HepG2 (cell line): ENCODE measurements around the gene HAPLN1. TPM values are rescaled to one million over a fixed set of nuclear protein-coding genes. Genes with fewer than 3 reads are reported as not detected.

Source experiments
- CBX1 ChIP-seq: IDR thresholded peaks from one replicate; pipeline ENCODE4 v1.6.1; 2016; ENCODE audit warnings: antibody characterized with exemption, low read depth
- CREB1 ChIP-seq, 2 experiments: fragments of 450-650 bp in 1 of 2; IDR thresholded peaks; 2 replicates each; pipeline ENCODE4 v1.6.1; 2016 to 2017; ENCODE audit warnings: control low read depth in 1 of 2, mild to moderate bottlenecking in 1 of 2, missing compliant biosample characterization in 1 of 2, missing genetic modification characterization in 1 of 2
- CTCF ChIP-seq: sonication (generic); formaldehyde crosslinking; IDR thresholded peaks from 2 replicates; pipeline ENCODE4 v1.5.0; 2020; ENCODE audit warnings: mild to moderate bottlenecking, missing genetic modification reagents, moderate library complexity
- HES4 ChIP-seq: sonication (generic); formaldehyde crosslinking; IDR thresholded peaks from 2 replicates; pipeline ENCODE4 v1.9.0; 2021; ENCODE audit warnings: mild to moderate bottlenecking, missing genetic modification reagents, borderline replicate concordance
- PPARG ChIP-seq: conservative IDR thresholded peaks from 2 replicates; pipeline ENCODE4 v1.6.1; 2016; ENCODE audit warnings: missing biosample characterization, missing genetic modification reagents
- SSRP1 ChIP-seq: IDR thresholded peaks from 2 replicates; pipeline ENCODE4 v1.6.1; 2016; ENCODE audit warnings: control low read depth
- ZBTB4 ChIP-seq: sonication (generic); formaldehyde crosslinking; IDR thresholded peaks from 2 replicates; pipeline ENCODE4 v1.4.0; 2020; ENCODE audit warnings: missing genetic modification reagents, mild to moderate bottlenecking, borderline replicate concordance
- ZNF142 ChIP-seq: sonication (generic); formaldehyde crosslinking; IDR thresholded peaks from 2 replicates; pipeline ENCODE4 v1.4.0; 2020; ENCODE audit warnings: missing genetic modification reagents
- ZNF350 ChIP-seq: sonication (generic); formaldehyde crosslinking; IDR thresholded peaks from 2 replicates; pipeline ENCODE4 v1.4.0; 2020; ENCODE audit warnings: mild to moderate bottlenecking, low read depth, missing genetic modification reagents, borderline replicate concordance
- ZNF75D ChIP-seq: sonication (generic); formaldehyde crosslinking; IDR thresholded peaks from 2 replicates; pipeline ENCODE4 v1.8.1; 2023; ENCODE audit warnings: missing genetic modification reagents, mild to moderate bottlenecking, borderline replicate concordance
- ZSCAN20 ChIP-seq: sonication (generic); formaldehyde crosslinking; IDR thresholded peaks from 2 replicates; pipeline ENCODE4 v1.4.0; 2020; ENCODE audit warnings: missing genetic modification reagents, mild to moderate bottlenecking, borderline replicate concordance
- polyA plus RNA-seq, 8 experiments: library from polyadenylated mRNA; depleted of rRNA in 3 of 8; stranded (reverse) in 7 of 8; unstranded in 1 of 8; fragments of >200 nt; fragmentation: Illumina TruSeq in 4 of 8; extraction: Trizol in 4 of 8; gene quantifications; 2 replicates each; pipeline versions ENCODE4 v1.2.1 to v1.2.3, GENCODE V29; 2011 to 2016; ENCODE audit warnings: low read depth in 4 of 8, missing spikeins in 1 of 8, mixed read lengths in 1 of 8; ENCODE audit not compliant: insufficient read depth in 1 of 8
- total RNA-seq, 5 experiments: library from RNA; depleted of rRNA; stranded (reverse); fragments of >200 nt; fragmentation: Illumina TruSeq; extraction: Trizol; gene quantifications; 2 replicates each; pipeline ENCODE4 v1.2.3, GENCODE V29; 2016; ENCODE audit warnings: low read depth in 1 of 5
- TF ChIP-seq, protein P1 (sequence below), 2 experiments: sonication (generic) in 1 of 2; formaldehyde crosslinking in 1 of 2; IDR thresholded peaks; 2 replicates each; pipeline versions ENCODE4 v1.5.1 to v1.6.1; 2011 to 2020; ENCODE audit warnings: borderline replicate concordance in 1 of 2, low read depth in 1 of 2, low read length in 1 of 2, mild to moderate bottlenecking in 1 of 2, missing genetic modification reagents in 1 of 2, moderate library complexity in 1 of 2

HAPLN1 gene
- total and polyA plus RNA-seq, 2 of the 13 experiments (the other 11 are each of a cell fraction or from before 2014, with no cell fraction given): not detected

DNA sequence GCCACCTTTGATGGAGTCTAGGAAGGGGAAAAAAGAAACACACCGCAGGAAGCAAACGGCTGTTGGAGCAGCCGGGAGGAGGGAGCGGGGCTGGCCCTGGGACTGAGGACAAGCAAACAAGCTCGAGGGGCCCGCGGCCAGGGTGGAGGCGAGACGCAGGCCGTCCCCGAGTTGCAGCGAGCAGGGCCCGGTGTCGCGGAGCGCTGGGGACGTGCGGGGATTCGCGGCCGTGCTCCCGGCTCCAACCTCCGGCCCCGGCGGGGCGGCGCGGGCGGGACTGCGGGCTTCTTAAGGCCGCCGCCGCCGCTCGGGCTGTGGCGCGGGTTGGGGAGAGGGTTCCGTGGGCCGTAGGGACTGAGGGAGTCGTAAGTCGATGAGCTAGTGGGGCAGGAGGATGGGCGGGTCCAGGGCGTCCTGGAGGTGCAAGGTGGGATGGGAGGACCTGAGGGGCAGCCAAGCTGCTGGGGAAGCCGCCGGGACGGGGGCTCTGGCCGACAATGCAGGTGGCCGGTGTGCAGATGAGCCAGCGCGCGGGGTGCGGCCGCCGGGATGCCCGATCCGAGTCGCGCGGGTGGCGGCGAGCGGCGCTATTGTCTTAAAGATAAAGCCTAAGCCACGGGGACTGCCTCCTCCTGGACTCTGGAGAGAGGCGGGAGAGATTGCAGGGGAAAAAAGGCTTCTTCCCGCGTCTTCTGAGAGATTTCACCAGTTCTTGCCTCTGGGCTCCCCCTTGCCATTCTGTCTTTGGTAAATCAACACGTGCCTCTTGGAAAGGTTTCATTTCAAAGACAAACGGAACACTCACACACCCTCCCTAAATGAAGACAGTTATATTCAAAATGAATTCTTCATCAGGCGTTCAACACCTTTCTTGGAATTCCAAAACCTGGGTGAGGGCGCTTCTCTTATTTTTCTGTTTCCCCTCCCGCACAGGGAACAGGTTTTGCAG, 1.6 kb upstream of the HAPLN1 start (continued):
- TF ChIP-seq ZBTB4: no peak
- TF ChIP-seq HES4 (CRISPR knock-in tag): no peak
- TF ChIP-seq ZNF142 (CRISPR knock-in tag): 0 out of 2 replicates have a peak, but pooled peaks have one; percentile 60
- peak; percentile 85 for TF ChIP-seq CTCF (CRISPR knock-in tag)
- TF ChIP-seq ZNF75D (CRISPR knock-in tag): no peak
- TF ChIP-seq PPARG: 0 out of 2 replicates have a peak, but pooled peaks have one; percentile 20
- no peak for TF ChIP-seq SSRP1 (CRISPR knock-in tag)
- no peak for TF ChIP-seq ZNF350 (CRISPR knock-in tag)
- TF ChIP-seq CREB1 (IDR thresholded peaks at IDR 0.05): no peak
- no peak for TF ChIP-seq CREB1 (CRISPR knock-in tag; IDR thresholded peaks at IDR 0.05)
- TF ChIP-seq, protein P1, sequence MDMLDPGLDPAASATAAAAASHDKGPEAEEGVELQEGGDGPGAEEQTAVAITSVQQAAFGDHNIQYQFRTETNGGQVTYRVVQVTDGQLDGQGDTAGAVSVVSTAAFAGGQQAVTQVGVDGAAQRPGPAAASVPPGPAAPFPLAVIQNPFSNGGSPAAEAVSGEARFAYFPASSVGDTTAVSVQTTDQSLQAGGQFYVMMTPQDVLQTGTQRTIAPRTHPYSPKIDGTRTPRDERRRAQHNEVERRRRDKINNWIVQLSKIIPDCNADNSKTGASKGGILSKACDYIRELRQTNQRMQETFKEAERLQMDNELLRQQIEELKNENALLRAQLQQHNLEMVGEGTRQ (IDR thresholded peaks at IDR 0.05; ENCODE audit: low read depth, low read length): no peak
- TF ChIP-seq, protein P1 (CRISPR knock-in tag; IDR thresholded peaks at IDR 0.05; ENCODE audit: borderline replicate concordance): no peak
- TF ChIP-seq ZSCAN20 (CRISPR knock-in tag): no peak
- TF ChIP-seq CBX1: no peak
